ENCODE data around the gene RXFP1.

DNA sequence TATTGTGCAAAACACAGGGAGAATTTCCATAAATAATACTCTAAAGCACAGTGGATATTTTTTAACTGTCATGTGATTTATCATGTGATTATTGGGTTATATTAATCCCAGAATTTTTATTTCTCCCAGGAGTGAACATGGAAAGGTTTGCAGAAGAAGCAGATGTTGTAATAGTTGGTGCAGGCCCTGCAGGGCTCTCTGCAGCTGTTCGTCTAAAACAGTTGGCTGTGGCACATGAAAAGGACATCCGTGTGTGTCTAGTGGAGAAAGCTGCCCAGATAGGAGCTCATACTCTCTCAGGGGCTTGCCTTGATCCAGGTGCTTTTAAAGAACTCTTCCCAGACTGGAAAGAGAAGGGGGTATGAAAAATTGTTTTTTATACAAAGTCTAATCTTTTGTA lies 160.4 kb downstream of the RXFP1 start:
- TF ChIP-seq, protein P1, sequence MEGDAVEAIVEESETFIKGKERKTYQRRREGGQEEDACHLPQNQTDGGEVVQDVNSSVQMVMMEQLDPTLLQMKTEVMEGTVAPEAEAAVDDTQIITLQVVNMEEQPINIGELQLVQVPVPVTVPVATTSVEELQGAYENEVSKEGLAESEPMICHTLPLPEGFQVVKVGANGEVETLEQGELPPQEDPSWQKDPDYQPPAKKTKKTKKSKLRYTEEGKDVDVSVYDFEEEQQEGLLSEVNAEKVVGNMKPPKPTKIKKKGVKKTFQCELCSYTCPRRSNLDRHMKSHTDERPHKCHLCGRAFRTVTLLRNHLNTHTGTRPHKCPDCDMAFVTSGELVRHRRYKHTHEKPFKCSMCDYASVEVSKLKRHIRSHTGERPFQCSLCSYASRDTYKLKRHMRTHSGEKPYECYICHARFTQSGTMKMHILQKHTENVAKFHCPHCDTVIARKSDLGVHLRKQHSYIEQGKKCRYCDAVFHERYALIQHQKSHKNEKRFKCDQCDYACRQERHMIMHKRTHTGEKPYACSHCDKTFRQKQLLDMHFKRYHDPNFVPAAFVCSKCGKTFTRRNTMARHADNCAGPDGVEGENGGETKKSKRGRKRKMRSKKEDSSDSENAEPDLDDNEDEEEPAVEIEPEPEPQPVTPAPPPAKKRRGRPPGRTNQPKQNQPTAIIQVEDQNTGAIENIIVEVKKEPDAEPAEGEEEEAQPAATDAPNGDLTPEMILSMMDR (IDR thresholded peaks at IDR 0.05 in 4 of 5, conservative IDR thresholded peaks at IDR 0.05 in 1 of 5), result no peak
- TF ChIP-seq POLR2A (IDR thresholded peaks at IDR 0.05), result no peak
